Mesodermal cell (in vitro differentiated cells): ENCODE data around the gene YOD1.

Experiments
- H3K27ac ChIP-seq: 2 replicates; pipeline ENCODE4 v1.7.0; 2013; ENCODE audit warnings: mild to moderate bottlenecking, low read depth, low read length, moderate library complexity; ENCODE audit not compliant: severe bottlenecking
- H3K36me3 ChIP-seq: 2 replicates; pipeline ENCODE4 v1.7.1; 2013; ENCODE audit warnings: mild to moderate bottlenecking, low read length, moderate library complexity; ENCODE audit not compliant: control insufficient read depth, insufficient read depth
- H3K4me1 ChIP-seq: one replicate; pipeline ENCODE4 v1.7.1; 2013; ENCODE audit warnings: mild to moderate bottlenecking, low read length; ENCODE audit not compliant: insufficient read depth, control insufficient read depth, poor library complexity, severe bottlenecking
- H3K4me3 ChIP-seq: 2 replicates; pipeline ENCODE4 v1.7.0; 2013; ENCODE audit warnings: low read length, control low read depth, mild to moderate bottlenecking; ENCODE audit not compliant: insufficient read depth, poor library complexity, severe bottlenecking; ENCODE audit errors: extremely low read depth
- H3K9me3 ChIP-seq: 2 replicates; pipeline ENCODE4 v1.7.1; 2013; ENCODE audit warnings: mild to moderate bottlenecking, low read length, moderate library complexity; ENCODE audit not compliant: control insufficient read depth
- WGBS, 2 experiments: methylation state at CpG; one replicate each; pipeline ENCODE4 v1.1.5; 2013; ENCODE audit warnings: missing lambda C conversion rate in 2 of 2; ENCODE audit not compliant: insufficient coverage in 2 of 2; 5-methylcytosine and 5-hydroxymethylcytosine counted together

YOD1 gene

GRCh38 chr1:207084232-207084631 lies 33.2 kb upstream of the YOD1 start:
- Histone ChIP-seq H3K9me3 (no peaks in the 10 kb centered on the region), H3K4me3 (no peak overlapping the region), H3K4me1 (peaks cover 40% of the 10 kb centered on the region), H3K36me3 (no peaks in the 10 kb centered on the region), H3K27ac (peak overlapping the region; percentile 24)
- 53 to 94% methylated on average over 2 of the region's 2 CpGs for WGBS, 2 experiments

- Histone ChIP-seq H3K36me3 (no peaks in the 10 kb centered on the region), H3K9me3 (no peaks in the 10 kb centered on the region), H3K4me1 (peaks cover 18% of the 10 kb centered on the region), H3K27ac (no peak overlapping the region), H3K4me3 (no peak overlapping the region)
- 100% methylated on average over 1 of the region's 2 CpGs; no CpG with 5 or more reads in 1 of the 2 experiments for WGBS, 2 experiments
These were observed 30.8 kb upstream of the YOD1 start for GRCh38 chr1:207081806-207082205.

- H3K4me3 ChIP-seq = no peak overlapping the region
- H3K36me3 ChIP-seq = no peaks in the 10 kb centered on the region
- H3K4me1 ChIP-seq = peaks cover 16% of the 10 kb centered on the region
- no peaks in the 10 kb centered on the region for H3K9me3 ChIP-seq
- WGBS, 2 experiments = no CpG with 5 or more reads among the region's 2 CpGs
- H3K27ac ChIP-seq = no peak overlapping the region
These were observed 30.1 kb upstream of the YOD1 start for GRCh38 chr1:207081088-207081487.

- Histone ChIP-seq H3K36me3 (no peaks in the 10 kb centered on the region), H3K4me1 (peaks cover 3% of the 10 kb centered on the region), H3K9me3 (no peaks in the 10 kb centered on the region), H3K4me3 (no peak overlapping the region), H3K27ac (no peak overlapping the region)
- WGBS, 2 experiments = 88 to 94% methylated on average over 2 to 4 of the region's 6 CpGs
These were observed 28.8 kb upstream of the YOD1 start for GRCh38 chr1:207079706-207080241.

- no peak overlapping the region for H3K27ac ChIP-seq
- H3K4me1 ChIP-seq = peaks cover 3% of the 10 kb centered on the region
- no peak overlapping the region for H3K4me3 ChIP-seq
- H3K9me3 ChIP-seq = no peaks in the 10 kb centered on the region
- no peaks in the 10 kb centered on the region for H3K36me3 ChIP-seq
- WGBS, 2 experiments = 88 to 96% methylated on average over 10 of the region's 11 CpGs
These were observed 27.6 kb upstream of the YOD1 start for GRCh38 chr1:207078578-207079132.

- Histone ChIP-seq H3K27ac (no peak overlapping the region), H3K4me3 (no peak overlapping the region), H3K36me3 (no peaks in the 10 kb centered on the region), H3K9me3 (no peaks in the 10 kb centered on the region), H3K4me1 (peaks cover 2% of the 10 kb centered on the region)
- 67 to 69% methylated on average over 3 of the region's 6 CpGs for WGBS, 2 experiments
These were observed 26.7 kb upstream of the YOD1 start for GRCh38 chr1:207077470-207078377.

- Histone ChIP-seq H3K36me3 (no peaks in the 10 kb centered on the region), H3K27ac (no peak overlapping the region), H3K9me3 (no peaks in the 10 kb centered on the region), H3K4me1 (no peaks in the 10 kb centered on the region), H3K4me3 (no peak overlapping the region)
- 100% methylated on average over 1 of the region's 1 CpG; no CpG with 5 or more reads in 1 of the 2 experiments for WGBS, 2 experiments
These were observed 26.0 kb upstream of the YOD1 start for GRCh38 chr1:207077012-207077411.

GRCh38 chr1:207076181-207076955 lies 25.4 kb upstream of the YOD1 start:
- no peaks in the 10 kb centered on the region for H3K9me3 ChIP-seq
- no peak overlapping the region for H3K27ac ChIP-seq
- H3K4me3 ChIP-seq = no peak overlapping the region
- peaks cover 4% of the 10 kb centered on the region for H3K36me3 ChIP-seq
- 86 to 96% methylated on average over 1 to 3 of the region's 5 CpGs for WGBS, 2 experiments
- H3K4me1 ChIP-seq = no peaks in the 10 kb centered on the region

GRCh38 chr1:207073906-207074820 lies 23.2 kb upstream of the YOD1 start:
- Histone ChIP-seq H3K4me1 (no peaks in the 10 kb centered on the region), H3K9me3 (no peaks in the 10 kb centered on the region), H3K27ac (no peak overlapping the region), H3K4me3 (no peak overlapping the region), H3K36me3 (peaks cover 8% of the 10 kb centered on the region)
- 81 to 89% methylated on average over 4 of the region's 4 CpGs for WGBS, 2 experiments

- Histone ChIP-seq H3K27ac (no peak overlapping the region), H3K36me3 (peaks cover 18% of the 10 kb centered on the region), H3K4me1 (no peaks in the 10 kb centered on the region), H3K9me3 (no peaks in the 10 kb centered on the region), H3K4me3 (no peak overlapping the region)
- WGBS, 2 experiments = 89 to 96% methylated on average over 5 to 7 of the region's 8 CpGs
These were observed 21.2 kb upstream of the YOD1 start for GRCh38 chr1:207072233-207072632.
